ENCODE data around the gene EGR1. TPM values are rescaled to one million over a fixed set of nuclear protein-coding genes. Genes with fewer than 3 reads are reported as not detected.

Gene EGR1
- total and polyA plus RNA-seq, 8 donors: 7.7 to 83.9 (median 37.8) TPM

GRCh38 chr5:138440159-138441073 is 24.9 kb upstream of the EGR1 start:
- 77 to 80% (median 80%) methylated on average over 16 to 17 of the region's 17 CpGs for WGBS, 5 donors
- peaks cover 10 to 25% (median 19%) of the 10 kb centered on the region in 4 donors for H3K4me1 ChIP-seq
- no peaks in the 10 kb centered on the region for H3K9me3 ChIP-seq
- no peak for TF ChIP-seq POLR2AphosphoS5 (IDR thresholded peaks at IDR 0.05)
- TF ChIP-seq CTCF (IDR thresholded peaks at IDR 0.05): no peak
- no peak for TF ChIP-seq EP300 (IDR thresholded peaks at IDR 0.05)
- TF ChIP-seq POLR2A (IDR thresholded peaks at IDR 0.05): no peak
- H3K36me3 ChIP-seq: peaks cover 11 to 23% (median 19%) of the 10 kb centered on the region in 4 donors
- intact Hi-C loops (cut with DNase I; ENCODE audit: low total_unique reads): no loop called here
- H3K27me3 ChIP-seq: peaks cover 0 to 10% (median 5%) of the 10 kb centered on the region in 3 donors
- peak overlapping the region in 2 of 4 donors; percentile 52 to 57 for H3K4me3 ChIP-seq
- DNase-seq: no peak
- peak overlapping the region in 2 of 5 donors; percentile 45 to 63 for H3K27ac ChIP-seq

- Histone ChIP-seq H3K36me3 (peaks cover 3 to 15% (median 11%) of the 10 kb centered on the region in 4 donors), H3K9me3 (no peaks in the 10 kb centered on the region), H3K27me3 (peaks cover 0 to 10% (median 5%) of the 10 kb centered on the region in 3 donors), H3K4me1 (peaks cover 10 to 25% (median 19%) of the 10 kb centered on the region in 4 donors), H3K4me3 (no peak overlapping the region), H3K27ac (no peak overlapping the region)
- TF ChIP-seq POLR2AphosphoS5 (IDR thresholded peaks at IDR 0.05) (no peak), POLR2A (IDR thresholded peaks at IDR 0.05) (no peak), CTCF (IDR thresholded peaks at IDR 0.05) (no peak), EP300 (IDR thresholded peaks at IDR 0.05) (no peak)
- 84 to 98% (median 91%) methylated on average over 9 of the region's 9 CpGs for WGBS, 5 donors
- DNase-seq: no peak
- intact Hi-C loops (cut with DNase I; ENCODE audit: low total_unique reads): no loop called here
Observed at GRCh38 chr5:138441221-138441620, 24.1 kb upstream of the EGR1 start.

GRCh38 chr5:138444078-138444773 is 21.1 kb upstream of the EGR1 start:
- no peaks in the 10 kb centered on the region for H3K9me3 ChIP-seq
- intact Hi-C loops (cut with DNase I; ENCODE audit: low total_unique reads): no loop called here
- no peaks in the 10 kb centered on the region for H3K36me3 ChIP-seq
- peaks cover 0 to 8% (median 3%) of the 10 kb centered on the region in 3 donors for H3K27me3 ChIP-seq
- TF ChIP-seq POLR2AphosphoS5 (IDR thresholded peaks at IDR 0.05) (no peak), EP300 (IDR thresholded peaks at IDR 0.05) (no peak), CTCF (IDR thresholded peaks at IDR 0.05) (no peak), POLR2A (IDR thresholded peaks at IDR 0.05) (no peak)
- H3K27ac ChIP-seq: no peak overlapping the region
- H3K4me1 ChIP-seq: peaks cover 4 to 14% (median 10%) of the 10 kb centered on the region in 4 donors
- whole genome bisulfite sequencing, 5 donors: 79 to 92% (median 89%) methylated on average over 11 to 13 of the region's 13 CpGs
- DNase-seq: no peak
- no peak overlapping the region for H3K4me3 ChIP-seq

All from stomach (tissue), 9 donors.